NCI-H748 (cell line): Measurements from ENCODE around the gene ELP6.
A peak's percentile ranks its signal among the peaks of the same experiment; 100 is the strongest.
"Not testable (repeated sequence)": the region's sequence is repeated elsewhere in the genome, so short reads cannot be mapped to it uniquely, and the experiment has no call there.

Experiments used
- DNase-seq: peaks from one replicate; lab custom pipeline; 2025; ENCODE audit not compliant: unreplicated experiment; lab: John Stamatoyannopoulos, UW

Gene ELP6

DNA sequence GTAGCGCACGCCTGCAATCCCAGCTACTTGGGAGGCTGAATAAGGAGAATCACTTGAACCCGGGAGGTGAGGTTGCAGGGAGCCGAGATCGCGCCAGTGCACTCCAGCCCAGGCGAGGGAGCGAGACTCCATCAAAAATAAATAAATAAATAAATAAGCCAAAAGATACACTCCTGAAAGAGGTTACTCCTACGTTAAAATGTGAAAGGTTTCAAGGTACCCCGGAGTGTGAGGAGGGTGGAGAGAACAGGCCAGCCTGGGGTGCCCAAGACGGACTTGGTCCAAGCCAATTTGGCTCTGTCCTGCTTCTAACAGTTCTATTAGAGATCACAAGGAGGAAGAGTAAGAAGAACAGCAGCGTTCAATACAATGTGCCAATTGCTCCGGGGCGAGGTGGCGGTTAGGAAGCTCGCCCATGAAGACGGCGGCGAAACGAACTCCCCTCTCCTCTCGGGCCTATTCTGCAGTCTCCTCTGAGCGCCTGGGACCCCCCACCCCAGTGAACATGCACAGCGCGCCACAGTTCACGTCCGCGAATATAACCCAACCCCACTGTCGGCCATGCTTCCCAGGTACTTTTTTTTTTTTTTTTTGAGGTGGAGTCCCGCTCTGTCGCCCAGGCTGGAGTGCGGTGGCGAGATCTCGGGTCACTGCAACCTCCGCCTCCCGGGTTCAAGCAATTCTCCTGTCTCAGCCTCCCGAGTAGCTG is 942 bp downstream of the ELP6 start:
- peak; percentile 20 for DNase-seq

DNA sequence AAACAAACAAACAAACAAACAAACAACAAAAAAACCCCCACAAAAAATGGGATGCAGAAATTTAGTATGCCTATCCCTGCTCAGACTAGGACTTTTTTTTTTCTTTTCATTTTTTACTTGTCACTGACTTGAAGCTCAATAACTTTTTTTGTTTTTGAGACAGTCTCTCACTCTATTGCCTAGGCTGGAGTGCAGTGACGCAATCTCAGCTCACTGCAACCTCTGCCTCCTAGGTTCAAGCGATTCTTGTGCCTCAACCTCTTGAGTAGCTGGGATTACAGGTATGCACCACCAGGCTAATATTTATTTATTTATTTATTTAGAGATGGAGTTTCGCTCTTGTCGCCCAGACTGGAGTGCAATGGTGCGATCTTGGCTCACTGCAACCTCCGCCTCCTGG is 8.2 kb downstream of the ELP6 start:
- not testable (repeated sequence) for DNase-seq

DNA sequence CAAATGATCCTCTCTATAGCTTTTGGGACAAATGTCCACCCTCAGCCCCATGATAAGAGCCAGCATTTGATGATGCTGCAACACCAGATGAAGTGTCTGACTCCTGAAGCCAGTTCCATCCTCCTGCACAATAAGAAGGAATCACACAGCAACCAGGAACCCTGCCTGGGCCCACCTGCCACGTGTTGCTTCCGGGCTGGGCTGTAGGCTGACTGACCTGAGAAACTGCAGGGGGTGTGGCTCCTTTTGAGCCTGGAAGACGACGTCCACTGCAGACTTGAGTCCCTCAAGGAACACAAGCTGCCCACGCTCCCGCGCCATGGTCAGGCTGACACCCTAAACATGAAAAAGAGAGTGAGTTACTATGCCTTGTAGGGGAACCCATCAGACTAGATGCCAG is 9.4 kb downstream of the ELP6 start:
- DNase-seq: no peak

DNA sequence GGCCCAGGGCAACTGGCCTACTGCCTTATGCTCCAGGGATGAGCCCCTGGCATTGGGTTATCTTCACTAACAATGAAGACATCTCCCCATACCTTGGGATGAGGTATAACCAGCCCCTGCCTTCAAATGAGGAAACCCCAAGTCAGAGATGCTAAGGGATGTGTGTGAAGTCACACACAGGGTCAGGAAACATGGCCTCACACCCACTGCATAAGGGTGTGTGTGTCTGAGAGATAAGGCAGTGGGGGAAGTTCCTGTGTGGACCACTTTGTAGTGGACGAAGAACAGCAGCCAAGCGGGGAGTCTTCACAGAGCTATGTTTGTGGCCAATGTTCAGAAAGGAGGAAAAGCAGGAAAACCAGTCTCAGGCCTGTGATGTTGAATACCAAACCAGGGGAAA is 10.5 kb downstream of the ELP6 start:
- DNase-seq: no peak

DNA sequence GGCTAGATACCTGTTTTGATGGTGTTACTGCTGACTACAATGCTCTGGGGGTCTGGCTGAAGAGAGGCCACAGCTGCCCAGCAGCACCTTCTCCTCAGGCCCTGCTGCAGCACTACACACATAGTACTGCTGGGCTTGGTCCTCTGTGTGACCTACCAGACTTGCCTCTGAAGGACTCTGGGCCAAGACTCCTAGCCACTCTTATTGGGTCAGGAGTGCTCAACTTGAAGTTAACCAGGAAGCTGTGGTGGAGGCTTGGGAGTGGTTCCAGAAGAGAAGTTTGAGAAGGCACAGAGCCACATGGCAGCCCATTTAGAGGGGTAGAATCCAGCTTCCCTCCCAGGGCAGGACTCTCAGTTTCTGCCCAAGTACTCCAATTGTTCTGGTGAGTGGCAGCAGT is 16.6 kb downstream of the ELP6 start:
- no peak for DNase-seq

DNA sequence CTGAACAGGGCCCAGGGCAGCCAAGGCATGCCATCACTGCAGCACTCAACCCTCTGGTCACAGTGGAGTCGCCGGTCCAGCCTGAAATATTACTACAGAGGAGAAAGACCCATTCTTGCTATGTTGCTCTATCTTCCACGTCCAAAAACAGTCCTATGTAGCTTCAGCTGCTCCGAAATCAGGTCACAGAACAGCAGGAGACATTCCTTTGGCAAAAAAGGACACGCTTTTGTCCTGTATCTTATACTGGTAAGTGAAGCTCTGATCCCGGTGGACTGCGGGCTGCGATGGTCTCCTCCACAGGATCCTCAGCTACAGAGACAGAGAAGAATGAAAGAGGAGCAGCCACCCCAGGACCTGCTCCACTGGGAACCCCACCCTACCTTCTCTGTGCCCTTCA is 17.6 kb downstream of the ELP6 start:
- no peak for DNase-seq

DNA sequence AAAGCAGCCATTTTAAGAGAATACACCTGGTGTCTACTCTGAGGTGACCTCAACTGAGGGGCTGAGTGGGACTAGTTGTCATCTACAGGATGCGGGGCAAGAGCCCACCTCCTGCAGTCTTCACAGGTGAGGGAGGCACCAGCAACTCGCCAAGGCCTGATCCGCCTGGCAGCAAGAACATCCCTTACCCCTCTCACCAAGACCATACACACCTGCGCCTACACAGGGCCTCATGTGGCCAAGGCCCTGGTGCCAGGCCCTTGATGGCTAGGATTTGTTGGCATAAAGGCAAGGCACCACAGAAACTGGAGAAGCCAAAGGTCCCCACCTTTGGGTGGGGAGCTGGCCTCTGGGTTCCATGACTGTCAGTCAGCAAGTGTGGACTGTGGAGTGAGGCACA is 18.4 kb downstream of the ELP6 start:
- no peak for DNase-seq

DNA sequence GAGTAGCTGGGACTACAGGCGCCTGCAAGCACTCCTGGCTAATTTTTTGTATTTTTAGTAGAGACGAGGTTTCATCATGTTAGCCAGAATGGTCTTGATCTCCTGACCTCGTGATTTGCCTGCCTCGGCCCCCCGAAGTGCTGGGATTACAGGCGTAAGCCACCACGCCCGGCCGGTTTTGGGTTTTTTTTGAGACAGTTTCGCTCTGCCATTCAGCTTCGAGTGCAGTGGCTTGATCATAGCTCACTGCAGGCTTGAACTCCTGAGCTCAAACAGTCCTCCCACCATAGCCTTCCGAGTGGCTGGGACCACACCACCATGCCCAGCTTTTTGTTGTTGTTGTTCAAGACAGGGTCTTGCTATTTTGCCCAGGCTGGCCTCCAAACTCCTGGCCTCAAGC is 21.7 kb downstream of the ELP6 start:
- no peak for DNase-seq

DNA sequence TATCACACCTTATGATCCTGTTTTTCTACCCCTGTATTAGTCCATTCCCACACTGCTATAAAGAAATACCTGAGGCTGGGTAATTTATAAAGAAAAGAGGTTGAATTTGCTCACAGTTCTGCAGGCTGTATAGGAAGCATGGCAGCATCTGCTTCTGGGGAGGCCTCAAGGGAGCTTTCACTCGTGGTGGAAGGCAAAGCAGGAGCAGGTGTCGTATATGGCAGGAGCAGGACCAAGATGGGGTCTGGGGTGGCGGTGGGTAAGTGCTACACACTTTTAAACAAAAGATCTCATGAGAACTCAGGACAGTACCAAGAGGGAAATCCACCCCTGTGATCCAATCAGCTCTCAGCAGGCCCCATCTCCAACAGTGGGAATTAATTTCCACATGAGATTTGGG is 22.3 kb downstream of the ELP6 start:
- DNase-seq: no peak

DNA sequence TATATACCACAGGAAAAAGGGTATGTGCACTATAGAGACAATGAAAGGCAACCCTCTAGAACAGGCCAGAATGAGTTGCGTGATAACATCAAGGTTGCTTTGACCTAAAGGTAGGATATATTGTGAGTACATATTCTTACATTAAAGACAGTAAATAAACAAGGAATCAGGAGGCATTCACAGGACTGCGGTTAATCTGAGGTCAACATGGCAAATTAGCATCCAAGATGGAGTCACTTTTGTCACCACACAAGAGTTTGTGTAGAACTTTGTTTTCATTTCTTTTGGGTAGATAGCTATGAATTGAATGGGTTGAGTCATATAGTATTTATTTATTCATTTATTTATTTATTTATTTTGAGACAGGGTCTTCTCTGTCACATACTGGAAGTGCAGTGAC is 26.2 kb downstream of the ELP6 start:
- no peak for DNase-seq

DNA sequence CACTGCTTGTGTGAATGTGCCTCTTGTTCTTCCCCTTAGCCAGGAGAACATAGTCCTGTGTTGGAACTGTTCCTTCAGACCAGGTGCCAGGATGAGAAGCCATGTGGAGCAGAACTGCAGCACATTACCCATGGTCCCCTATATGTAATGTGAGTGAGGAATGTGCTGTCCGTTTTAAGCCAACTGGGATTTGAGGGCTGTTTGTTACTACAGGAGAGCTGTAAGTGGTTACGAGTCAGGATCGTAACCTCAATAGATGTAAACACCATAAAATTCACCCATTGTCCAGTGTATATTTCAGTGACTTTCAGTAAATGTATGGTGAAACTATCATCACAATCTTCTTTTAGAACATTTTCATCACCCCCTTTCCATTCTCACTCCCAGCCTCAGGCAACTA is 27.7 kb downstream of the ELP6 start:
- DNase-seq: no peak

DNA sequence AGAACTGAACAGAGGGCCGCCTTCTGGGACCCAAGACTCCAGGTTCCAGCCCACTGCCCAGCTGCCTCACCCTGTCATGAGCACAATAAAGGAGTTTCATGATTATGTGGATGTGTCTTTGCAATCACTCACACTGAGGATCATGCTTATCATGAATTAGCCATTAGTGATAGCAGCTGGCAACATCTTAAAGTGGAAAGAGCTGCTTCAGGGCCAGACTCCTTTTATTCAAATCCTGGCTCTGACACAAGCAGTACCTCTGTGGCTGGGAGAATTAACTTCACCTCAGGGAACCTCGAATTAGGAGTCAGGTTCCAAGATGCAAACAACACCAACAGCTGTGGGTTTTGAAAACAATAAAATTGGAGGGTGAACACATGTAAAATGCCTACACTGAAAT is 31.1 kb downstream of the ELP6 start:
- DNase-seq: no peak

DNA sequence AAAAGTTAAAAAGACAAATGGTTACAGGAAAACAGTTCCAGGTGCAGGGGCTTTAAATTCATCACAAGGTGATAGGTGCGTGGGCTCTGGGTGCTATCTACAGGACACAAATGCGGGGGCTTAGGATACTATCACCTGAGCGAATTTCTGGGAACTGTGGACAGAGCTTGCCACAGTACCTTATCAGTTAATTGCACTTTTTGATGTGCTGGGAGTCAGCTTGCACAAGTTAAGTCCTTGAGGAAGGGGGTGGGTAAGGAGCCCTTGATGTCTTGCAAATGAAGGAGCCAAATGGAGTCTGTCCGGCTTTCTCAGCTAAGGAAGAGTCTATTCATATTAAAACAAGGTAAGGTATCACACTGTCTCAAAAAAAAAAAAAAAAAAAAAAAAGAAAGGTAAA is 31.7 kb downstream of the ELP6 start:
- DNase-seq: not testable (repeated sequence)

DNA sequence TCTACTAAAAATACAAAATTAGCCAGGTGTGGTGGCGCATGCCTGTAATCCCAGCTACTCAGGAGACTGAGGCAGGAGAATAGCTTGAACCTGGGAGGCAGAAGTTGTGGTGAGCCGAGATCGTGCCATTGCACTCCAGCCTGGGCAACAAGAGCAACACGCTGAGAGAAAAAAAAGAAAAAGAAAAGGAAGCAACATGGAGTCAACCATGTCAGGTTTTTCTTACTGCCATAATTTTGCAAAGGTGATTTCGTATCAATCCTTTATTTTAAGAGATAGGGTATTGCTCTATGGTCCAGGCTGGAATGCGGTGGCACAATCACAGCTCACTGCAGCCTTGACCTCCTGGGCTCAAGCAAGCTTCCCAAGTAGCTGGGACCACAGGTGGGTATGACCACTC is 33.2 kb downstream of the ELP6 start:
- not testable (repeated sequence) for DNase-seq

DNA sequence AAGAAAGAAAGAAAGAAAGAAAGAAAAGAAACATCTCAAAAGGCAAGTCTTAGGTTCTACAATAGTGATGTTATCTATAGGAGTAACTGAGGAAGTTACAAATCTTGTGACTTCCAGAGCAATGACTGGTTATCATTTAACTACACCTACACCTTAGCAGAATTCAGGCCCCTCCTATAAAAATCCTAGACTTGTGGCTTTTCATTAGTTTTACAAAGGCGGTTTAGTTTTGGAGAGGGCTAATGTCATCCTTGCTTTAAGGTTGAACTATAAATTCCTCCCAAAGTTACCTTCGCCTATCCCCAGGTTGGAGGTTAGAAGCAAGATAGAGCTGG is 33.7 kb downstream of the ELP6 start:
- DNase-seq: no peak

DNA sequence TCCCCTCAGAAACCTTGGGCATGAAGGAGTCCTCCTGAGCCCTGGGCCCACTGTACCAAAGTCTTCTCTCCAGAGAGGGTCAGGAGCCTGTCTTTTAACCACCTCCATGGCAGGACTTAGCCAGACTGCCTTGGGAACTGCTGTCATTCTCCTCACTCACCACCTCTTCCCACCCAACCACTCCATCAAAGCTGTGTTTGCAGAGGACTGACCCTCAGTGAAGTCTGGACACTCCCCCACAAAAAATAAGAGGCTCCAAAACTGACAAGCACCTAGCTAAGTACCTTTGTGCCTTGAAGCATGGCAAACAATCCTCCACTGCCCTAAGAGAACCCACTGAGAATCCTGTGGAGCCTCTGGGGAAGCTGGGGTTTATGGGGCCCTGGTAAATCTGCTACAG is 35.5 kb downstream of the ELP6 start:
- DNase-seq: no peak

DNA sequence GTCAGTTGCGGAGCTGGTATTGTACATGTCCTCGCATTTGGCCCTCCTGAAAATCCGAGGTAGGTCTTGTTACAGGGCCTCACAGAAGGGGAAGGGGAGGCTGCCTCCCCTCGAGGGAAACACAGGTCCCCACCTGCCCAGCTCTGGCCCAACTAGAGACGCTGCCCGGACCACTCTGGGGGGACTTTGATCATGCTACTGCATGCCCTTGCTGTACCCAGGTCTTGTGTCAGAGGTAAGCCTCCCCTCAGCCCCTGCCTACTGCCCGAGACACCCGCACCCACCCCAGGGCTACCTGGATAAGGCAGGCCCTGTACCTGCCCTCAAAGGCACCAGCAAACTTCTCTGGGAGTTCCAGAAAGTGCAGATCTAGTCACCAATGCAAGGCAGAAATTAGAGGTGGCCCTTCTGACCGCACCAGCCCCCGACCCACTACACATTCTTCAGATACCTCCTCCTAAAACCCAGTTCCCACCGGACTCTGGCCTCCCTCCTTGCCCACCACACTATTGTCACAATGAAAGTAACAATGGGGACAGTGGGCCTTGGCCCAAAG is 36.8 kb downstream of the ELP6 start:
- no peak for DNase-seq

DNA sequence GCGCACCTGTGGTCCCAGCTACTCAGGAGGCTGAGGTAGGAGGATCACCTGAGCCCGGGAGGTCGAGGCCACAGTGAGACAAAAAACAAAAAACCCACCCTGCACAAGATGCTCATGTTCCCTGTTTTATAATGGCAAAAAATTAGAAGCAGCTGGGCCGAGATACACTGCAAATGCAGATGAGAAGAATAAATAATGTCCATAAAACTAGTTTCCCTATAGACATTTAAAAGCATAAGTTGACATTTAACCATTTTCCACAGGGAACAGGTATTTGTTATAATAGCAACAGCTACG is 37.2 kb downstream of the ELP6 start:
- no peak for DNase-seq

DNA sequence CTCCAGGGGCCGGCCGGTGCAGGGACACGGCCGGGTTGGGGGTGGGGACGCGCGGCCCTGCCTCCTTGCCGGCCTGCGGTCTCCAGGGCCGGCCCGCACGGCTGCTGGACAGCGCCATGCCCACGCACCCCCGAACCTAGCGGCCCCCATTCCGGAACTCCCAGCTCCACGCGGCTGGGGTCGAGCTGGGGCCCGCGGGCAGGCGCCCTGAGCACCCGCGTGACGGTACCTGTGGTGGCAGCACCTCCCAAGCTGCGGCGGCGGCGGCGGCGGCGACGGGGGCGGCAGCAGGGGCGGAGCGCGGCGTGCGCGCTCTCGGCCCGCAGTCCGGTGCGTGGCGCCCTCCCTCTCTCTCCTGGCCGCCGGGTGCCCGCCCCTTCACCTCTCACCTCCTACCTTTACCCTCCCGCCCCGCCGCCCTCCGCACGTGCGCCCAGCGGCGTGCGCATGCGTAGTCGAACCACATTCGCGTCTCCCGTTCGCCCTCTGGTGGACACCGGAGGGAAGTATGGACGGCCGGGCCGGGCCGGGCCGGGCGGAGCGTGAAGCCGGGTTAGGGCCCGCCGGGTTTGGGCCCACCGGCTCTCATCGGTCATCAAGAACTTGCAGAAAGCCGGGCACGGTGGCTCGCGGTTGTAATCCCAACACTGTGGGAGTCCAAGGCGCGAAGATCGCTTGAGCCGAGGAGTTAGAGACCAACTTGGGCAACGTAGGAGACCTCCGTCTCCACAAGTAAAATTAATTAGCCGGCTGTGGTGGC is 37.8 kb downstream of the ELP6 start, which contains the start of gene SCAP:
Gene SCAP, minus strand, starts transcription at position 372 of the 760 bp plus-strand sequence. CDS start 32,948 bp downstream, outside the sequence.
- peak; percentile 82 for DNase-seq

DNA sequence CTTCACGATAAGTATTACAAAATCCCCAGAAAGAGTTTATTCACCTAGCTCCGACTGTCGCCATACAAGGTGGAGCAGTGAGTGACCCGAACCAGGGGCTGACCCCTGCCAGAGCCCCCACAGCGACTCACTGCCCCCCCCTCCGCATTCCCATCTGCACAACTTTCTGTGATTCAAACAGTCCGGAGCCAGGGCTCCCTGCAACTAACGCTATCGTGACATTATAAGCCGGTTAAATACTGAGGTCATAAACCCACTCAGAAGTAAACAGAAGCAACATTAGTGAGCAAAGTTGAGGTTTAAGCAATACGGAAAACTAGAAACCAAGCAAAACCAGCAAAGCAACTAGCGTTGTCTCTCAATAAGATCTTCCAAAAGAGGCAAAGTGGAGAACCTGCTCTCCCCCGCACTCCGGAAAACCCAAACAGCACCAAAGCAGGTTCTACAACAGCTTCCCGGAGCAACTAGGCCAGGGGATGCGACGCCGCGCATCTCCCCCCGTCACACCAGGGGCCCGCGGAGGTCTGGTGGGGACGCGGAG is 38.4 kb downstream of the ELP6 start:
- peak; percentile 41 for DNase-seq

DNA sequence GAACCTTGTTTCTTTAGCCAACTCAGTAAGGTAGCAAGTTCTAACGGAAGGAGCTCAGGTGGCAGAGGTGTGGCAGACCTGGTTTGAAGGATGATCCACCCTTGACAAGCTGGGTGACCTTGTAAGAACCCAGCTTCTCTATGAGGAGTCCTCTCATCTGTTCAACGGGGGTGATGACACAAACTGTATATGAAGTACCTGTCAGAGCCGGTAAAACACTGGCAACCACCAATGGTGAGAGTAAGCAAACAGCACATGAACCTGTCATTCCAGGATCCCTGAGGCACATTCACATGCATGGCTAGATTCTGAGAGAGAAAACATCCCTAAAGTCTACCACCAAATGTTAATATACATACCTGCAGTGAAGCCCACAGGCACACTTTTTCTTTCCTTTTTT is 40.1 kb downstream of the ELP6 start:
- DNase-seq: no peak

DNA sequence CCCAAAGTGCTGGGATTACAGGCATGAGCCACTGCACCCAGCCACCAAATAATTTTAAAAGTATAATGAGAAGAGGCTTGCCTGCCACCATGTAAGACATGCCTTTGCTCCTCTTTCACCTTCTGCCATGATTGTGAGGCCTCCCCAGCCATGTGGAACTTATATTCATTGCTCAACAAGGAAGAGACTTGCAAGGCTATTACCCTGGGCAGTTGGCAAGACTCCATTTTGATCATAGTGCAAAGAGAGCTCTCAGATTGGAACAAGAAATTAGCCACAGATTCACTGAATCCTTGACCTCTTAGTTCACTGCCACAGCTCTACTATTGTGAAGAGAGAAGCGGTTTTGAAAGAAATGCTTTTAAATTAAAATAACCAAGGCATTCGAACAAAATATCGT is 43.9 kb downstream of the ELP6 start:
- no peak for DNase-seq
